HG02571 (cell line): ENCODE results near the gene ADAMTS16.
"Not testable (repeated sequence)": the region's sequence is repeated elsewhere in the genome, so short reads cannot be mapped to it uniquely, and the experiment has no call there.

ENCODE experiments used
- ATAC-seq: cut with Tn5 transposase; IDR thresholded peaks from one replicate; pipeline ENCODE4 v1.9.1; 2021; ENCODE audit warnings: mild to moderate bottlenecking, moderate library complexity; ENCODE audit not compliant: unreplicated experiment

Gene ADAMTS16, protein sequence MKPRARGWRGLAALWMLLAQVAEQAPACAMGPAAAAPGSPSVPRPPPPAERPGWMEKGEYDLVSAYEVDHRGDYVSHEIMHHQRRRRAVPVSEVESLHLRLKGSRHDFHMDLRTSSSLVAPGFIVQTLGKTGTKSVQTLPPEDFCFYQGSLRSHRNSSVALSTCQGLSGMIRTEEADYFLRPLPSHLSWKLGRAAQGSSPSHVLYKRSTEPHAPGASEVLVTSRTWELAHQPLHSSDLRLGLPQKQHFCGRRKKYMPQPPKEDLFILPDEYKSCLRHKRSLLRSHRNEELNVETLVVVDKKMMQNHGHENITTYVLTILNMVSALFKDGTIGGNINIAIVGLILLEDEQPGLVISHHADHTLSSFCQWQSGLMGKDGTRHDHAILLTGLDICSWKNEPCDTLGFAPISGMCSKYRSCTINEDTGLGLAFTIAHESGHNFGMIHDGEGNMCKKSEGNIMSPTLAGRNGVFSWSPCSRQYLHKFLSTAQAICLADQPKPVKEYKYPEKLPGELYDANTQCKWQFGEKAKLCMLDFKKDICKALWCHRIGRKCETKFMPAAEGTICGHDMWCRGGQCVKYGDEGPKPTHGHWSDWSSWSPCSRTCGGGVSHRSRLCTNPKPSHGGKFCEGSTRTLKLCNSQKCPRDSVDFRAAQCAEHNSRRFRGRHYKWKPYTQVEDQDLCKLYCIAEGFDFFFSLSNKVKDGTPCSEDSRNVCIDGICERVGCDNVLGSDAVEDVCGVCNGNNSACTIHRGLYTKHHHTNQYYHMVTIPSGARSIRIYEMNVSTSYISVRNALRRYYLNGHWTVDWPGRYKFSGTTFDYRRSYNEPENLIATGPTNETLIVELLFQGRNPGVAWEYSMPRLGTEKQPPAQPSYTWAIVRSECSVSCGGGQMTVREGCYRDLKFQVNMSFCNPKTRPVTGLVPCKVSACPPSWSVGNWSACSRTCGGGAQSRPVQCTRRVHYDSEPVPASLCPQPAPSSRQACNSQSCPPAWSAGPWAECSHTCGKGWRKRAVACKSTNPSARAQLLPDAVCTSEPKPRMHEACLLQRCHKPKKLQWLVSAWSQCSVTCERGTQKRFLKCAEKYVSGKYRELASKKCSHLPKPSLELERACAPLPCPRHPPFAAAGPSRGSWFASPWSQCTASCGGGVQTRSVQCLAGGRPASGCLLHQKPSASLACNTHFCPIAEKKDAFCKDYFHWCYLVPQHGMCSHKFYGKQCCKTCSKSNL

DNA sequence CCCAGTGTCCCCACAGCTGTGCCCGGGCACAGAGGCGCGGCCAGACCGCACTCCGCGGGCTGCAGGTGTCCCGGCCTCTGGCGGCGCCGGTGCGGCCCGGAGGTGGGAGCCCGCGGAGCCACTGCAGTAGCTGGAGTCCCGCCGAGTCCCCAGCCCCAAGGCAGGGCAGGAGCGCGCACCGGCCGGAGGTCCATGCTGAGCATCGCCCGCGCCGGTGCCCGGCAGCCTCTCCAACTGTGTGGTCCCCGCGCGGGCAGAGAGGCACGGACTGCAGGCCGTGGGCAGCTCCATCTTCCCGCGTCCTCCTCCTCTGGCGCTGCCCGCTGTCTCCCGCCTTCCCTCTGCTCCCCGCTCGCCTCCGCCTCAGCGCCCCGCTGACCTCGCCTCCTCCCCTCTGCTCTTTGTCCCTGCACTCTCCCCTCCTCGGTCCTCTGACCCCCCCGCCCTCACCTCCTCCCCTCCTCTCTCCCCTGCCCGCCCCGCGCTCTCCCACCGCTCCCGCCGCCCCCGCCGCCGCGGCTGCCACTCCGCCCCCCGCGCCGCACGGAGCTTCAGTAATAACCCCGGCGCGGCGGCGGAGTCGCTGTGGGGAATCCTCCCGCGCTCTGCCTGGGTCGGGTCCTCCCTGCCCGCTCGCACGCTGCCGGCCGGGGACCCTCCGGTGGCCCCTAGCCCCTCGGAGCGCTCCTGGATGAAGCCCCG lies at the start of gene ADAMTS16:
TSS of gene ADAMTS16 (plus strand) at position 554 of the 702 bp plus-strand sequence. CDS start at position 692, 138 bp downstream.
- no peak for ATAC-seq

DNA sequence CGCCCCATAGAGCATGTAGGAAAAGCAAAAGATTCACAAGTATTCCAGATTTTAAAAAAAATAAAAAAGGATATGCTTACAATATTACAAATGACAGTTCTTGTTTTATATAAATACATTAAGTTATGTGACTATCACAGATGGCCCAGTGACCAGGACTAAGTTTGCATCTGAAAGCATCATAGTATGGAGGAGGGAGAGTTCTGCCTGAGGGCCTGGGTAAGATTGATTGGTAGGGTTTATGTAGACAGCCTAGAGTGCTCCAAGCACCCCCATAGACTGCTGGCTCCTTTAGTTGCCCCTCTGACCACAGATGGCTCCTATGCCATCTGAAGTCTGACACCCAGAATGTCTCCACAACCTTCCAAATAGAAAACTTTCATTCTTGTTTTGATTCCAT lies 48.0 kb upstream of the ADAMTS16 start:
- ATAC-seq: no peak

DNA sequence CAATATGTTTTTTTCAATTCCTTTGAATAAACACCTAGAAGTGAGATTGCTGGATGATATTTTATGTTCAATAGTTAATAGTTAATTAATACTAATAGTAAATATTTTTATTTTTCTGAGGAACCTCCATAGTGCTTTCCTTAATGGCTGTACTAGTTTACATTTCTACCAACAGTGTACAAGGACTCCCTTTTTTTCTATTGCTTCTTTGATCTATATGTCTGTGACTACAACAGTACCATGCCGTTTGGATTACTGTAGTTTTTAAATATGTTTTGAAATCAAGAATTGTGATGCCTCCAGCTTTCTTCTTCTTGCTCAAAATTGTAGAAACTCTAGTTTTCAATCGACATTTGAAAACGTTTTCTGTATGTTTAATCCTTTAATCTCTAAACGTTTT lies 39.5 kb upstream of the ADAMTS16 start:
- no peak for ATAC-seq

DNA sequence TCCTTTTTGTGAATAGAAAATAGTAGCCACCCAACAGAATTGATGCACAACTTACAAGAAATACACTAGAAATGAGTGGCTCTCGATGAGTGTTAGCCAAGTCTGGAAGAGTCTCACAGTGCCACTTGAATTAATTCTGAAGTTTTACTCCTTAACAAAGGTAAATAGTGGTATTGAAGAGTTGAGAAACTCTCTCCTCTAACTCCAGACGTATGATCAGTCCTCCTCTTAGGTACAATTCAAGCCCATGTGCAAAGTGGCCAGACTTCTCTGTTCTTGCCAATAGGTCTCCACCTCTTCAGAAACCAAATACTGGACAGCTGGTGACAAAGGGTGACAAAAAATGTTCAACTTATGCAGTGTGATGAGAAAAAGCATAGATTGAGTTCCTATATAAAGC lies 38.5 kb upstream of the ADAMTS16 start:
- no peak for ATAC-seq

DNA sequence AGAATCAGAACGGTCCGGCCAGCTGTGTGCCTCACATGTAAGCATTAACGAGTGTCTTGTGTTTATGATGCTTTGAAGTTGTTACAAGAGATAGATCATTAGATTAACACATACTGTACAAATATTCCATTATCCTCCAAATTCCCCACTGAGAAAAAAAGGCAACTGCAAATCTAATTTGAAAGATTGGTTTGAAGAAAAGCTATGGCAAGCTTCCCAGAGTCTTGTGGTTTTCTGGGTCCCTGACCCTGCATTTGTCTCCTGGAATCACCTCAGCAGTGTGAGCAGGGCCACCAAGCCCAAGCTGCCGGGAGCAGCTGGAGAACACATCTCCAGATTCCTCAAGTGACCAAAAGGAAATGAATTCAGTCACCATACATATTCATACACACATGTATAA lies 36.9 kb upstream of the ADAMTS16 start:
- no peak for ATAC-seq

DNA sequence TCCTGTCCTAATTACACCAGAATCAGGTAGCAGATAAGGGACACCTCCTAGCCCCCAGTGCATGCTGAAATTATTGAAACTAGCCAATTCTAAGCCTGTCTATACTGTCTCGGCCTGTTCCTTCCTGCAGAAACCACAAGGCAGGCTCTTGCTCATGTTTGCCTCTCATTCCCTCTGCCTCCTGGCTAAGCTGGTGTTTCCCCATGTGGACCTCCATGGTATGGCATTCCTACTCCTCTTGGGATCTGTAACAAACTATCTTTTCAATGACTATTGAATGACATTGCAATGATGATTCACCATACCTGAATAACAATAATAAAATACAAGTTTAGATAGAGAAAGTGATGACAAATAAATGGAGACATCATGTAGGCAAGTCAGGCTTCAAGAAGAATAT lies 35.6 kb upstream of the ADAMTS16 start:
- ATAC-seq: no peak

DNA sequence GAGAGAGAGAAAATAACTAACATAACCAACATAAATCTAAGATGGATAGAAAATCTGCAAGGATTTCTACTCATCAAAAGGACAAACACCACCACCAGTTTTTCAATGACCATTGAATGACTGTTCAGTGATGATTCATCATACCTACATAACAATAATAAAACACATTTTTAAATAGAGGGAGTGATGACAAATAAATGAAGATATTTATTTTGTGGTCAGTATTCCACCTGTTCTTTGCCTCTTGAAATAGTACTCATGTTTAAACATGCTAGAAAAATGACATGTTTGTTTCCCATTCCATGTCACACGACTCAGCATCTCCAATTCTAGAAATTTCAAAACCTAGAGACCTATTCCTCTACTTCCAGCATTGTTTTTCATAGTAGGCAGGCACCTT lies 34.6 kb upstream of the ADAMTS16 start:
- ATAC-seq: no peak

DNA sequence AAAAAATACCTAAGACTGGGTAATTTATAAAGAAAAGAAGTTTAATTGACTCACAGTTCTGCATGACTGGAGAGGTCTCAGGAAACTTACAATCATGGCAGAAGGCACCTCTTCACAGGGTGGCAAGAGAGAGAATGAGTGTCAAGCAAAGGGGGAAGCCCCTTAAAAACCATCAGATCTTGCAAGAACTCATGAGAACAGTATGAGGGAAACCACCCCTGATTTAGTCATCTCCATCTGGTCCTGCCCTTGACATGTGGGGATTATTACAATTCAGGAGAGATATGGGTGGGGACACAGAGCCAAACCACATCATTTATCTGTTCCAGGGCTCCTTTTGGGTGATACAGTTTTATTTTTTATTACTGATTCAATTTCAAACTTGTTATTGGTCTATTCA lies 23.2 kb upstream of the ADAMTS16 start:
- ATAC-seq: no peak

DNA sequence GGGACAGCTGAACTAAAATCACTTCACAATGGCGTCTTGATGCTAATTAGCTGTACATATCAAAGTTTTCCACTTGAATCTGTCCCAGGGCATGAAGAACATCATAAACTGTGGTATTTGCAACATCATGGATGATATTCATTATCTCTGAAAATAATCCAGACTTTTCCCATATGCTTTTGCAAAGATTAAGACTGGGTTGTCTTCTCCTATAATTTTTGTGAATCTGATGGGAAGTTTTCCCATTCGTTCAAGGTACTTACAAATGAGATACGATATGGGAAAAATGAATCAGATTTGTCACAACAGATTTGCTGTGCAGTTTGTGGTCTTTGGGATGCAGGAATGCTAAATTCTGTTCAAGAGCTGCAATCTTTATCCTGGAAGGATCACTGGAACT lies 17.4 kb upstream of the ADAMTS16 start:
- ATAC-seq: no peak

DNA sequence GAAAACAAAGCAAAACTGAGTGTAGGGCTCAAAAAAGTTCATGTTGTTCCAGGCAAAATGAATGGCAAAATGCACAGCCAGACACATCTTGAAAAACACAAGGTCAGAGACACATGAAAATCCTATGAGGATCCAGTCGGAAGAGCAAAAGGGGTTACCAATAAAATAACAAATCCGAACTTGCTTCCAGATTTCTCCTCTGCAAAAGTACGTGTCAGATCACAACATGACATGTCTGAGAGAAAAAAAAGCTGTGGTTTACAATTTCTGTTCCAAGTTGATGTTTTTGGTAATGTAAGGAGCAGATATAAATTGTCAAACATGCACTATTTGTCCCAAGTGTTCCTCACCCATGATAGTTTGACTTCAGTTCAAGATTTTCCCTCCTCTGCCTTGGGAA lies 15.9 kb upstream of the ADAMTS16 start:
- ATAC-seq: no peak

DNA sequence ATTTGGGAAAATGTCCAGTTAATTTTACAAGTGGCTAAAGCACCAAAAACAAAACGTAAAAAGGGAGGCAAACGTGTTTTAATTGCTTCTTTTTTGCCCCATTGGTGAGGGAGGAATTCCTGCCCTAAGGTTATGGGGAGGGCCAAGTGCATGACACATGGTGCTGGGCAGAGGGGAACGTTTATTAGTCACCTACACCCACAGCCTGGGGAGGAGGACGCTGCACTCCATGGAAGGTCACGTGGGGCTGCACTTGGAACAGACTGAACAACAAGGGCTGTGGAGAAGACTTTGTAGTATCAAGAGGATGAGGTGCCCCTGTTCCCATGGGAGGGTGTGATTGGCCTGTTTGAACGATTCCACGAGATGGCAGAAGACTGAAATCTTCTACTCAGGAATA lies 13.7 kb upstream of the ADAMTS16 start:
- no peak for ATAC-seq

DNA sequence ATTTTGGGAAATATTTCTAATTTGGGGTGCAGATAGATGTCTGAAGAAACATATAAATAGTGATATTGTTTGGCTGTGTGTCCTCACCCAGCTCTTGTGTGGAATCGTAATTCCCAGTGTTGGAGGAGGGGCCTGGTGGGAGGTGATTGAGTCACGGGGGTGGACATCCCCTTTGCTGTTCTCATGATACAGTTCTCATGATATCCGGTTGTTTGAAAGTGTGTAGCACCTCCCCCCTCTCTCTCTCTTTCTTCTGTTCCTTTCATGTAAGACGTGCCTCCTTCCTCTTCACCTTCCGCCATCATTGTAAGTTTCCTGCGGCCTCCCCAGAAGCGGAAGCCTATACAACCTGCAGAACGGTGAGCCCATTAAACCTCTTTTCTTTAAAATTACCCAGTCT lies 11.4 kb upstream of the ADAMTS16 start:
- no peak for ATAC-seq

DNA sequence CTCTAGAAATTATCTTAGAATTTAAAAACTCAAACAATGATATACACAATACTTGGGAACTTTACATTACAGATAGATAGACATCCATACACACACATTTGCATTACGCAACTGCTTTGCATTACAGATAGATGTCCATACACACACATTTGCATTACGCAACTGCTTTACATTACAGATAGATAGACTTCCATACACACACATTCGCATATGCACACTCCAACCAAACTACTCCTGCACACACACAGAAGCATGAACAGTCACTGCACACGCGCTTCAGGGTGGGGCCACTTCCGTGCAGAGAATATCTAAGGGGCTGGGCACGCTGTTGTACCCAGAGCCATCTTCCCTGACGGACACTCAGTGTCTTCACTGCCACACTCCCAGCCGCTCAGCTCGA lies 7.9 kb upstream of the ADAMTS16 start:
- no peak for ATAC-seq

DNA sequence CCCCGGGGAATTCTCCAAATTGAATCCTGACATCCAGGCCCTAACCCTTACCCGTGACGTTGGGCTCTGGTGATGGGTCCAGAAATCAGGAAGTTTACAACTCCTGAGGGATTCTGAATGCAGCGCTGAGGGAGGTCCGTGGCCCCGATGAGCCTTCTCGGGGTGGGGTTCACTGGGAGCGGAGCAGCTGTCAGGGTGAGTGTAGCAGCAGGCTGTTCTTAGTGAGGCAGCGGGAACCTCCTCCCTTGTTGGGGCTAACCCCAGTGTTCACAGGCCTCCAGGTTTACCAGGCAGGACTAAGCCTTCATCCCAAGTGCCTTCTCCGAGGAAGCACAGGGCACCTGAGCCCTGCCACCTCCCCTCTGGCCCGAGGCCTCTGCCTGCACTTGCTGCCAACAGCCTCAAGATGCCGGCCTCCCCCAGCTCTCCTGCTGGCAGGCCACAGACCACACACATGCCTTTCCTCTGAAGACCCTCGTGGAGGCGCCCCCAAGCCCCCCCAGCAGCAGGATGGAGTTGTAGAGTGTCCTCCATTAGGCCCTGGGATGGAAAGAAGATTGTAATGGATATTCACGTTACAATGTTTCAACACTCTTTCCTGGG lies 7.3 kb upstream of the ADAMTS16 start:
- ATAC-seq: no peak

DNA sequence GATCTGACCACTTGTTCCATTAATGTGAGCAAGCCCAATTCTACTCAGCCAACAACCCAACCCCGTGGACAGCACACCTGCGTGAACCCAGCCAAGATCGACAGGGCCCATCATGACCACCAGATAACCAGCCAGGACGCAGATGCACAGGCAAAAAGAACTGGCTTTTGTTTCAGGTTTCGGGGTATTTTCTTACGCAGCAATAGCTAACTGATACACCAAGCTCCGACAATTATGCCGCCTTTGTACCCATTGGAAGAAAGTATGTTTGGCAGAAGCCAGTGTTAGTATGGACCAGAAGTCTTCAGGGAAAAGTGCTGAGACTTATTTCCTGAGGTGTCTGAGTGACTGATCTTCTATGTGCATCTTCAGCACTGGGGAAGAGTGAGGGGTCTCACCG lies 6.0 kb upstream of the ADAMTS16 start:
- ATAC-seq: no peak

DNA sequence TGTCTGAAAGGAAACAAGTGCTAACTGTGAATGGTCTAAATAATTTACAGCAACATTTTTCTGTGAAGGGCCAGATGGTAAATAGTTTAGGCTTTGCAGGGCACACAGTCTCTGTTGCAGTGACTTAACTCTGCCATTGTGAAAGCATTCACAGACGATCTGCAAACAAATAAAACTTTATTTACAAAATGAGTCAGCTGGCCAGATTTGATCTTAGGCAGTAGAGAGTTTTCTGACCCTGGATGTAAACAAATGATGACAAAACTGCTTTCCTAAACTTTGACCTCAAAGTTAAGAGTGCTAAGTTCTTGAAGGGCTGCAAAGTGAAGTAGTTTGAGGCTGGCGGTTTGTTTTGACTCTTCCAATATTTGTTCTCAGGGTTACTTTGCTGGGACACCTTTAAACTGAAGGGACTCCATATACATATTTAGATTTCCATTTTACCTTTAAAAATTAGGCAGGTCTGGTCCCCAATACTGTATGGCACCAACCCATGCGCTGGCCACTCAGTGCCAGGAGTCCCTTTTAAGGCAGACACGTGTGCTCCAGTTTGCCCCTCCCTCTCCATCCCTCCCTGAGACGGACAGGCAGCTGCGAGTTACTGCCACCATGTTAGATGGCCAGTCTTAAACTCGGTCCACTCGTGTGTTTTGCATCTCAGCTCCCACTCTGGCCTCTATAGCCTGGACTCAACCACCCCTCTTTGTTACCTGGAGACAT lies 4.0 kb upstream of the ADAMTS16 start:
- no peak for ATAC-seq

DNA sequence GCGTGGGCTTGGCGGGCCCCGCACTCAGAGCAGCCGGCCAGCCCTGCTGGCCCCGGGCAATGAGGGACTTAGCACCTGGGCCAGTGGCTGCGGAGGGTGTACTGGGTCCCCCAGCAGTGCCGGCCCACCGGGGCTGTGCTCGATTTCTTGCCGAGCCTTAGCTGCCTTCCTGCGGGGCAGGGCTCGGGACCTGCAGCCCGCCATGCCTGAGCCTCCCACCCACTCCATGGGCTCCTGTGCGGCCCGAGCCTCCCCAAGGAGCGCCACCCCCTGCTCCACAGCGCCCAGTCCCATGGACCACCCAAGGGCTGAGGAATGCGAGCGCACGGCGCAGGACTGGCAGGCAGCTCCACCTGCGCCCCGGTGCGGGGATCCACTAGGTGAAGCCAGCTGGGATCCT lies 2.3 kb upstream of the ADAMTS16 start:
- not testable (repeated sequence) for ATAC-seq

DNA sequence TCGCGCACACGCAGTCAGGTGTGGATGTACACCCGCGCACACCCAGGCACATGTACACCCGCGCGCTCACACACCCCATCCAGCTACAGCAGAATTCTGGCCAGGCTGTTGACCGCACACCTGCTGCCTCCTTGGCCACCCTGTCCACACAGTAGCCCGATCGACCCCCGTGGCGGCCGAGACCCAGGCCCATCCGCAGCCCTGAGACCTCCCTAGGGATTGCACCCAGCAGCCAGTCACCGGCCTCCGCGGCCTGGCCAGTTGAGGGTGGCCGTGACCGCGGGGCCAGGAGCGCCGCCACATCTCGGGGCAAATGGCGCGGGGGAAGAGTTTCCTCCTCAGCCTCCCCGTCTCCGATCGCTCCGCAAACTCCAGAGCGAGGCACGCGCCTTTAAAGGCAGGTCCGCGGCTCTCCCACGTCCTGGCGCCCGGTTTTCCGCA lies 774 bp upstream of the ADAMTS16 start:
- no peak for ATAC-seq

DNA sequence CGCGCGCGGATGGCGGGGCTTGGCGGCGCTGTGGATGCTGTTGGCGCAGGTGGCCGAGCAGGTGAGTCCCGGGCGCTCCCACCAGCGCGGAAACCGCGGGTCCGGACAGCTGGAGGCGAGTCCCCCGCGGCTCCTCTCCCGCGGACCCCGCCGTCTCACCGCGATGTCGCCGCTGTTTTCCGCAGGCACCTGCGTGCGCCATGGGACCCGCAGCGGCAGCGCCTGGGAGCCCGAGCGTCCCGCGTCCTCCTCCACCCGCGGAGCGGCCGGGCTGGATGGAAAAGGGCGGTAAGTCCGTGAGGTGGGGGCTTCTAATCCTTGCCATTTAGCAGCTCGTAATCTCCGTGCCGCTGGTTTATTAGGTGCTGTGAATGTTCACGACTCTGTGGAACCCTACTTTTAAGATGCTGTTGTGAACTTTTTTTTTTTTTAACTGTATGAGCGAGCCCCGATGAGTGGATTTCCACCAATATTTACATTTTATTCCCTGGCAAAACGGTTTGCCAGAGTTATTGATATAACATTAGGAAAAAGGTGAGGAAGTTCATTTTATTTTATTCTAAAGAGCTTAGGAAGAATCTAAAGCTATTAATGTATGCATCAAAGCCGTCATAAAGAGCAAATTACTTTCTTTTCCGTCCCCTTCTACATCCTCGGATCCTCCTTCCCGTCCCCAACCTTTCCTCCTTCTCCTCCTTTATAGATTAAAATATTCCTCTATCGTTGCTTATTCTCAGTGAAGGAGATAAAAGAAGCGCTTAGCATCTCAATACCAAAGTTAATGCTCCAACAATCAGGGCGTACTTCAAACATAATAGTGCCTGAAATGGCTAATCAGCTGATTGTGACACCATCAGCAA lies 579 bp downstream of the ADAMTS16 start:
- ATAC-seq: no peak
